K562 (cell line): ENCODE results near the gene ZNF346. TPM values are rescaled to one million over a fixed set of nuclear protein-coding genes. Genes with fewer than 3 reads are reported as not detected.

Experiments used
- ATAC-seq: fragments of 200-7000 bp; cut with Tn5 transposase; 3 replicates; pipeline ENCODE4 v1.9.1; 2020; ENCODE audit warnings: moderate library complexity
- BruUV-seq: library from RNA; stranded (reverse); fragments of 400-500 nt; replicated peaks from 2 replicates; lab custom pipeline; 2021; lab: Mats Ljungman, UMichigan
- CTCF ChIA-PET: fragments of 300-600 bp; formaldehyde crosslinking; extraction: SDS; loops from one replicate; lab custom pipeline; 2021; ENCODE audit warnings: low intra/inter-chr PET ratio; lab: Yijun Ruan, JAX
- POLR2A ChIA-PET: fragments of 300-600, 350-650 bp; sonication (Branson Sonifier 250); formaldehyde crosslinking; extraction: SDS; loops from one replicate; lab custom pipeline; 2021; ENCODE audit warnings: antibody characterized with exemption, inconsistent platforms; lab: Yijun Ruan, JAX
- DNase-seq, 4 experiments: peaks; one replicate each; pipeline versions ENCODE4 v3.0.0 to v3.0.0-alpha.2; 2011 to 2018; ENCODE audit warnings: low spot score in 3 of 4, mixed read lengths in 3 of 4; ENCODE audit errors: extremely low read depth in 1 of 4
- FAIRE-seq: peaks from 2 replicates; lab custom pipeline; 2011; peaks lifted over from hg19 to GRCh38; lab: Jason Lieb, UNC
- H2AFZ ChIP-seq: 2 replicates; pipeline ENCODE4 v1.6.0; 2011; ENCODE audit warnings: low read depth, low read length, control low read depth, inconsistent platforms
- H3K27ac ChIP-seq: fragments of 200-600 bp; 3 replicates; pipeline ENCODE4 v1.8.0; 2011; ENCODE audit warnings: low read depth, mild to moderate bottlenecking, control low read depth, inconsistent platforms, low read length, moderate library complexity, mixed read lengths; ENCODE audit errors: extremely low read depth
- H3K27me3 ChIP-seq, 2 experiments: fragments of 300-600 bp in 1 of 2; 2 replicates in 1 of 2; 3 replicates in 1 of 2; pipeline versions ENCODE4 v1.6.0 to v1.8.0; 2011; ENCODE audit warnings: inconsistent platforms in 2 of 2, low read length in 2 of 2, mild to moderate bottlenecking in 1 of 2, mixed read lengths in 1 of 2, moderate library complexity in 1 of 2; ENCODE audit not compliant: control insufficient read depth in 2 of 2, insufficient read depth in 2 of 2
- H3K36me3 ChIP-seq: fragments of 300-600 bp; 3 replicates; pipeline ENCODE4 v1.8.0; 2011; ENCODE audit warnings: mild to moderate bottlenecking, low read length, inconsistent platforms; ENCODE audit not compliant: control insufficient read depth, insufficient read depth
- H3K4me1 ChIP-seq, 2 experiments: fragments of 200-600 bp in 1 of 2; replicated peaks in 1 of 2; 2 replicates in 1 of 2; 3 replicates in 1 of 2; pipeline versions ENCODE4 v1.5.1 to v1.8.0; 2011; ENCODE audit warnings: inconsistent platforms in 2 of 2, low read length in 2 of 2, mild to moderate bottlenecking in 1 of 2, mixed read lengths in 1 of 2, moderate library complexity in 1 of 2; ENCODE audit not compliant: control insufficient read depth in 2 of 2, insufficient read depth in 2 of 2
- H3K4me2 ChIP-seq: 2 replicates; pipeline ENCODE4 v1.6.1; 2011; ENCODE audit warnings: low read length, control low read depth, inconsistent platforms, mixed read lengths; ENCODE audit not compliant: insufficient read depth
- H3K4me3 ChIP-seq: fragments of 200-600 bp; sonication (generic), shearing (Covaris generic); 2 replicates; pipeline ENCODE4 v1.5.1; 2016; ENCODE audit warnings: control low read depth, inconsistent platforms
- H3K79me2 ChIP-seq: fragments of 200-600 bp; 3 replicates; pipeline ENCODE4 v1.8.0; 2011; ENCODE audit warnings: low read length, inconsistent platforms; ENCODE audit not compliant: control insufficient read depth, insufficient read depth
- H3K9ac ChIP-seq, 2 experiments: 2 replicates each; pipeline versions ENCODE4 v1.6.0 to v1.6.1; 2011; ENCODE audit warnings: low read depth in 2 of 2, low read length in 2 of 2, control low read depth in 1 of 2, inconsistent platforms in 1 of 2, mild to moderate bottlenecking in 1 of 2, mixed read lengths in 1 of 2; ENCODE audit not compliant: insufficient read depth in 1 of 2
- H3K9me1 ChIP-seq: one replicate; pipeline ENCODE4 v1.6.0; 2011; ENCODE audit warnings: inconsistent platforms, mild to moderate bottlenecking, low read length, moderate library complexity; ENCODE audit not compliant: control insufficient read depth, insufficient read depth
- H3K9me3 ChIP-seq: replicated peaks from 2 replicates; pipeline ENCODE4 v1.5.1; 2011; ENCODE audit warnings: low read depth, low read length, inconsistent platforms; ENCODE audit not compliant: control insufficient read depth, insufficient read depth
- H4K20me1 ChIP-seq: replicated peaks from 2 replicates; pipeline ENCODE4 v1.6.1; 2011; ENCODE audit warnings: low read length, inconsistent platforms, mixed read lengths; ENCODE audit not compliant: control insufficient read depth, insufficient read depth
- ARNT ChIP-seq, 2 experiments: fragments of 450-650 bp; IDR thresholded peaks; 2 replicates each; pipeline ENCODE4 v1.6.1; 2016; ENCODE audit warnings: mild to moderate bottlenecking in 1 of 2
- CSDE1 ChIP-seq, 2 experiments: fragments of 450-650 bp; IDR thresholded peaks; 2 replicates each; pipeline ENCODE4 v1.6.1; 2016; ENCODE audit warnings: mild to moderate bottlenecking in 1 of 2
- E2F5 ChIP-seq: sonication (generic); formaldehyde crosslinking; IDR thresholded peaks from 2 replicates; pipeline ENCODE4 v1.8.0; 2022; ENCODE audit warnings: mild to moderate bottlenecking, missing genetic modification reagents
- FOXO4 ChIP-seq: fragments of 450-650 bp; formaldehyde crosslinking; IDR thresholded peaks from 2 replicates; pipeline ENCODE4 v1.4.0; 2020; ENCODE audit warnings: mild to moderate bottlenecking, moderate library complexity
- HDAC2 ChIP-seq: fragments of 450-650 bp; IDR thresholded peaks from 2 replicates; pipeline ENCODE4 v1.6.1; 2016; ENCODE audit warnings: mild to moderate bottlenecking
- HDGF ChIP-seq: fragments of 450-650 bp; IDR thresholded peaks from 2 replicates; pipeline ENCODE4 v1.6.1; 2016
- HNRNPLL ChIP-seq: fragments of 200-400 bp; formaldehyde crosslinking; IDR thresholded peaks from 2 replicates; pipeline ENCODE4 v1.6.1; 2017; ENCODE audit warnings: low read length, low read depth, mild to moderate bottlenecking; ENCODE audit not compliant: poor library complexity, severe bottlenecking
- JUN ChIP-seq, 2 experiments: sonication (generic) in 1 of 2; formaldehyde crosslinking in 1 of 2; IDR thresholded peaks; 2 replicates each; pipeline versions ENCODE4 v1.6.1 to v1.8.0; 2012 to 2022; ENCODE audit warnings: borderline replicate concordance in 2 of 2, mild to moderate bottlenecking in 2 of 2, improper control_type of control experiment in 1 of 2, low read depth in 1 of 2, low read length in 1 of 2, missing genetic modification reagents in 1 of 2
- KLF16 ChIP-seq: IDR thresholded peaks from 2 replicates; pipeline ENCODE4 v1.6.1; 2016; ENCODE audit warnings: antibody characterized with exemption
- LARP7 ChIP-seq: fragments of 450-650 bp; IDR thresholded peaks from 2 replicates; pipeline ENCODE4 v1.6.1; 2016
- NEUROD1 ChIP-seq: fragments of 150-350 bp; IDR thresholded peaks from 2 replicates; pipeline ENCODE4 v1.6.1; 2014; ENCODE audit warnings: borderline replicate concordance, low read length, low read depth; ENCODE audit not compliant: partially characterized antibody
- RFX5 ChIP-seq: IDR thresholded peaks from 2 replicates; pipeline ENCODE4 v1.6.1; 2011; ENCODE audit warnings: low read depth, mild to moderate bottlenecking, improper control_type of control experiment, low read length
- SMARCA5 ChIP-seq: fragments of 450-650 bp; IDR thresholded peaks from 2 replicates; pipeline ENCODE4 v1.6.1; 2016
- TBP ChIP-seq: optimal IDR thresholded peaks from 2 replicates; pipeline ENCODE3; 2011; ENCODE audit warnings: low read depth, low read length, improper control_type of control experiment
- TSC22D4 ChIP-seq: fragments of 450-650 bp; IDR thresholded peaks from 2 replicates; pipeline ENCODE4 v1.6.1; 2016; ENCODE audit warnings: missing genetic modification characterization, missing biosample characterization, control low read depth
- U2AF2 ChIP-seq: fragments of 200-400 bp; formaldehyde crosslinking; optimal IDR thresholded peaks from 2 replicates; pipeline ENCODE3; 2017; ENCODE audit warnings: low read depth, mild to moderate bottlenecking, low read length
- ZBTB43 ChIP-seq: sonication (generic); formaldehyde crosslinking; IDR thresholded peaks from 2 replicates; pipeline ENCODE4 v1.8.0; 2023; ENCODE audit warnings: mild to moderate bottlenecking, missing genetic modification reagents
- WGBS: fragments of 100-300 bp; shearing (Covaris generic); methylation state at CpG from one replicate; pipeline ENCODE4 v1.1.6; 2016; ENCODE audit warnings: low coverage, mixed read lengths; ENCODE audit not compliant: insufficient coverage; ENCODE audit errors: missing lambda C conversion rate; 5-methylcytosine and 5-hydroxymethylcytosine counted together
- in situ Hi-C: fragments of 300-500 bp; cut with MboI; formaldehyde crosslinking; loops from 4 replicates; pipeline ENCODE4 v1.15.0; 2018; ENCODE audit warnings: inconsistent platforms, mixed read lengths
- intact Hi-C: fragments of 100-400 bp; cut with micrococcal nuclease; formaldehyde crosslinking; loops from 2 replicates; pipeline ENCODE4 v1.14.2; 2022
- polyA plus RNA-seq, 8 experiments: library from polyadenylated mRNA; depleted of rRNA in 4 of 8; stranded (reverse) in 5 of 8; unstranded in 3 of 8; fragments of >200 nt; fragmentation: Nextera tagmentation in 2 of 8; fragmentation: Illumina TruSeq in 1 of 8; extraction: Ambion mirVana in 2 of 8; extraction: Trizol in 1 of 8; gene quantifications; 2 replicates each; pipeline versions ENCODE4 v1.2.1 to v1.2.3, GENCODE V29; 2011 to 2014; ENCODE audit warnings: inconsistent platforms in 1 of 8, missing spikeins in 1 of 8
- total RNA-seq, 7 experiments: library from RNA; depleted of rRNA in 6 of 7; stranded (reverse); fragments of >200 nt in 6 of 7; fragmentation: Illumina TruSeq in 2 of 7; extraction: Trizol in 2 of 7; gene quantifications; 2 replicates each; pipeline versions ENCODE4 v1.2.1 to v1.2.3, GENCODE V29; 2011 to 2021; ENCODE audit warnings: low replicate concordance in 1 of 7

ZNF346 gene
- total and polyA plus RNA-seq, 9 of the 15 experiments (the other 6 are each of a cell fraction or from before 2014, with no cell fraction given): 5.0 to 25.1 (median 20.1) TPM

- TF ChIP-seq HNRNPLL (peak; percentile 92), E2F5 (CRISPR knock-in tag) (0 out of 2 replicates have a peak, but pooled peaks have one; percentile 35), SMARCA5 (0 out of 2 replicates have a peak, but pooled peaks have one; percentile 41), RFX5 (no peak), HDAC2 (0 out of 2 replicates have a peak, but pooled peaks have one; percentile 34), HDGF (no peak)
These were observed 63.6 kb downstream of the ZNF346 start (continued) for GRCh38 chr5:177085985-177086653.

GRCh38 chr5:177086654-177087397 is 64.3 kb downstream of the ZNF346 start, which contains the start of gene FGFR4:
FGFR4 (plus strand) TSS chr5:177086915; CDS start chr5:177089603, 2,688 bp downstream.
- no peak for FAIRE-seq
- POLR2A ChIA-PET: interaction anchor here (1.0 to 2.1 kb wide), 5 partner anchors 13 to 64 kb away, joined by 5 to 7 read pairs (median 5); partner anchors contain the start of gene ZNF346
- TF ChIP-seq LARP7 (no peak), CSDE1 (IDR thresholded peaks at IDR 0.05) (no peak), JUN (IDR thresholded peaks at IDR 0.05; ENCODE audit: borderline replicate concordance, low read depth, low read length) (no peak), JUN (CRISPR knock-in tag; IDR thresholded peaks at IDR 0.05; ENCODE audit: borderline replicate concordance) (no peak), FOXO4 (CRISPR knock-in tag) (no peak), TSC22D4 (tag) (no peak), U2AF2 (no peak), NEUROD1 (no peak), KLF16 (no peak), ARNT (IDR thresholded peaks at IDR 0.05) (no peak), TBP (no peak), ZBTB43 (CRISPR knock-in tag) (no peak)

More at GRCh38 chr5:177086654-177087397, 64.3 kb downstream of the ZNF346 start, which contains the start of gene FGFR4:
- Histone ChIP-seq H3K9ac (peak within 1 kb of the TSS; percentile 67 to 95), H2AFZ (peak within 1 kb of the TSS; percentile 98), H3K79me2 (peaks cover 6% of the 10 kb centered on the region; the same call in 2 of the 3 replicates), H3K27ac (peak within 1 kb of the TSS; percentile 66), H3K4me3 (peak within 1 kb of the TSS; percentile 58), H3K9me3 (no peaks in the 10 kb centered on the region), H3K27me3 (no peaks in the 10 kb centered on the region), H4K20me1 (no peaks in the 10 kb centered on the region), H3K4me1 (peaks cover 24 to 34% of the 10 kb centered on the region in 2 experiments; a peak in 4 of 5 replicates), H3K36me3 (no peaks in the 10 kb centered on the region; the same call in 1 of the 3 replicates), H3K4me2 (peak within 1 kb of the TSS; percentile 86), H3K9me1 (no peaks in the 10 kb centered on the region)
- 1% methylated on average over 43 of the region's 68 CpGs for WGBS
- intact Hi-C loops: no loop called here
- no TSS peak for BruUV-seq
- in situ Hi-C loops: no loop called here
- CTCF ChIA-PET: interaction anchor here (1.0 kb wide), 1 partner anchor 23 kb away, joined by 3 read pairs; no protein-coding TSS in a partner anchor
- DNase-seq (peak; percentile 91 to 99 (median 99)), ATAC-seq (peak; percentile 93)
